Measurements from ENCODE around the gene CSK.

CSK gene

DNA sequence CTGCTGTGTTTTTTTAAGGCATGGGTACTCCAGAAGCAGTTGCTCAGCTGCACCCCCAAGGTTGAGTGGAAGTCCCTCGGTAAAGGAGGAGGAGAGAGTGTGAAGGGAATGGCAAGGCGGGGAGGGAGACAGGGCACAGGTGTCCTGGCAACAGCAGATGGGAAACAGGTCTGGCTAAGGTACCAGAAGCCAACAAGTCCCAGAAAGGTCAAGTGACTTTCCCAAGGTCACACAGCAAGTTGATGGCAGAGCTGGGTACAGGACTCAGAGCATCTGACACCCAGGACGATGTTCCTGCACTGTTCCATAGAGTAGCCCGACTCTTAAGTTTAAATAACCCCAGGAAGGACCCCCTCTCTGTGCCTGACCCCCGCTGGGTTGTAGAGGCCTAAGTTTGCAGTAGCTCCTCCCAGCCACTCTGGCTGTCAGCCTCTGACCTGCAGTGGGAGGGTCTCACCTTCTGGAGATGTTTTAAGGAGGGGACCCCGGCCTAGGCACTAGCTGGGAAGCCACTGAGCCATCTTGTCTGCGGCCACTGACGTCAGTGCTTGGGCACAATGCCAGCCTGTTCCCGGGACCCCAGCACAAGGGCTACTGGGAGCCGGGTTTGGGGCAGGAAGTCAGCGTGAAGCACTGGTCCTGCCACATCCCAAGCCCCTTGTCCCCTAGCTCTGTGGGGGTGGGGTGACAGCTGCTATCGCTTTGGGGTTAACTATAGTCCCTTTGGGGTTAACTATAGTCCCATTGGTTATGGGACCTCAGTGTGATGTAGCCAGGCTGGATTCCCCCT is 10.5 kb downstream of the CSK start:
- TF ChIP-seq Cebpa-rat (IDR thresholded peaks at IDR 0.05): no peak
- H4K20me1 ChIP-seq: peaks cover 69 to 97% (median 93%) of the 10 kb centered on the region in 11 experiments
- peak overlapping the region; percentile 17 to 100 (median 60); a peak in 20 of 22 replicates for H3K27ac ChIP-seq
- H3K36me3 ChIP-seq: peaks cover 14 to 64% (median 39%) of the 10 kb centered on the region in 11 experiments; a peak in 21 of 22 replicates
- peak overlapping the region; percentile 35 to 99 (median 83); a peak in 21 of 22 replicates for H3K9ac ChIP-seq
- peaks cover 78 to 96% (median 90%) of the 10 kb centered on the region in 10 experiments for H3K4me1 ChIP-seq
- H3K27me3 ChIP-seq: no peaks in the 10 kb centered on the region
- H3K4me2 ChIP-seq: peak overlapping the region; percentile 97 to 100 (median 100)
- no peaks in the 10 kb centered on the region for H3K9me3 ChIP-seq (replicated peaks in 1 of 11)
- H3K4me3 ChIP-seq: peak overlapping the region in 5 of 10 experiments; percentile 5 to 52 (median 11); a peak in 5 of 20 replicates

GRCh38 chr15:74793135-74794028 is 11.5 kb downstream of the CSK start:
- peak overlapping the region; percentile 17 to 100 (median 60); a peak in 18 of 22 replicates for H3K27ac ChIP-seq
- TF ChIP-seq Cebpa-rat (IDR thresholded peaks at IDR 0.05): no peak
- peak overlapping the region; percentile 35 to 99 (median 83); a peak in 19 of 22 replicates for H3K9ac ChIP-seq

GRCh38 chr15:74794248-74794969 is 12.5 kb downstream of the CSK start:
- Histone ChIP-seq H4K20me1 (peaks cover 89 to 99% (median 97%) of the 10 kb centered on the region in 11 experiments), H3K9me3 (replicated peaks in 1 of 11) (no peaks in the 10 kb centered on the region), H3K4me1 (peaks cover 80 to 97% (median 91%) of the 10 kb centered on the region in 10 experiments), H3K4me2 (peak overlapping the region; percentile 11 to 84 (median 35); a peak in 17 of 22 replicates), H3K27ac (peak overlapping the region in 5 of 11 experiments; percentile 2 to 36 (median 13); a peak in 3 of 22 replicates), H3K27me3 (no peaks in the 10 kb centered on the region), H3K4me3 (no peak overlapping the region), H3K36me3 (peaks cover 32 to 80% (median 56%) of the 10 kb centered on the region in 11 experiments), H3K9ac (peak overlapping the region in 9 of 11 experiments; percentile 23 to 52 (median 36); a peak in 10 of 22 replicates)
- TF ChIP-seq Cebpa-rat (IDR thresholded peaks at IDR 0.05): no peak

More at GRCh38 chr15:74793135-74794028, 11.5 kb downstream of the CSK start:
- Histone ChIP-seq H3K4me2 (peak overlapping the region; percentile 97 to 100 (median 100)), H3K27me3 (no peaks in the 10 kb centered on the region), H3K4me3 (no peak overlapping the region; a peak in 1 of 20 replicates), H3K9me3 (replicated peaks in 1 of 11) (no peaks in the 10 kb centered on the region), H3K36me3 (peaks cover 22 to 73% (median 46%) of the 10 kb centered on the region in 11 experiments), H4K20me1 (peaks cover 79 to 99% (median 97%) of the 10 kb centered on the region in 11 experiments), H3K4me1 (peaks cover 80 to 97% (median 91%) of the 10 kb centered on the region in 10 experiments)

DNA sequence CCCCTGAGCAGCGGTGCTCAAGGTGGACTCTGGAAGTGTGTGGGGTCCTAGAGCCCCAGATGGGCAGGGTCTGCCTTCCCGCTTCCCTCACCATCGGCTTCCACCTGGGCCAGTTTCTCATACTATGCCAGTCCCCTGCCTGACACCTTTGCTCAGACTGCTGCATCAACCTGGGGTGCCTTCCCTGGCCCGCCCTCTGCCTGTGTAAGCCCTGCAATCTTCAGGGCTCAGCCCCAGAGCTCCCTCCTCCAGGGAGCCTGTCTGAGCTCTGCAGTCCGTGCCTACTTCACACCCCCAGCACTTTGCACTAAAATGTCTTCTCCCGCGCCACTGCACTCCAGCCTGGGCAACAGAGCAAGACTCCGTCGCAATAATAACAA is 13.1 kb downstream of the CSK start:
- peak overlapping the region in 9 of 11 experiments; percentile 23 to 52 (median 36); a peak in 11 of 22 replicates for H3K9ac ChIP-seq
- H3K27ac ChIP-seq: peak overlapping the region in 5 of 11 experiments; percentile 2 to 36 (median 6); a peak in 3 of 22 replicates
- no peaks in the 10 kb centered on the region for H3K27me3 ChIP-seq
- H3K36me3 ChIP-seq: peaks cover 37 to 81% (median 62%) of the 10 kb centered on the region in 11 experiments
- no peaks in the 10 kb centered on the region for H3K9me3 ChIP-seq (replicated peaks in 1 of 11)
- H3K4me3 ChIP-seq: no peak overlapping the region
- peaks cover 80 to 97% (median 91%) of the 10 kb centered on the region in 10 experiments for H3K4me1 ChIP-seq
- no peak for TF ChIP-seq Cebpa-rat (IDR thresholded peaks at IDR 0.05)
- peak overlapping the region; percentile 11 to 84 (median 35); a peak in 16 of 22 replicates for H3K4me2 ChIP-seq
- peaks cover 95 to 100% (median 97%) of the 10 kb centered on the region in 11 experiments for H4K20me1 ChIP-seq

- no peaks in the 10 kb centered on the region for H3K9me3 ChIP-seq (replicated peaks in 1 of 11)
- no peaks in the 10 kb centered on the region for H3K27me3 ChIP-seq
- H3K36me3 ChIP-seq: peaks cover 46 to 90% (median 73%) of the 10 kb centered on the region in 11 experiments
- peaks cover 70 to 96% (median 84%) of the 10 kb centered on the region in 10 experiments for H3K4me1 ChIP-seq
- peaks cover 96 to 100% (median 97%) of the 10 kb centered on the region in 11 experiments for H4K20me1 ChIP-seq
- H3K4me3 ChIP-seq: no peak overlapping the region
- H3K27ac ChIP-seq: no peak overlapping the region
- H3K9ac ChIP-seq: peak overlapping the region in 2 of 11 experiments; percentile 51 to 71; a peak in 3 of 22 replicates
- TF ChIP-seq Cebpa-rat (IDR thresholded peaks at IDR 0.05): no peak
- H3K4me2 ChIP-seq: peak overlapping the region in 3 of 11 experiments; percentile 47 to 84 (median 73); a peak in 5 of 22 replicates
Measured at GRCh38 chr15:74795966-74796625, 14.2 kb downstream of the CSK start.

DNA sequence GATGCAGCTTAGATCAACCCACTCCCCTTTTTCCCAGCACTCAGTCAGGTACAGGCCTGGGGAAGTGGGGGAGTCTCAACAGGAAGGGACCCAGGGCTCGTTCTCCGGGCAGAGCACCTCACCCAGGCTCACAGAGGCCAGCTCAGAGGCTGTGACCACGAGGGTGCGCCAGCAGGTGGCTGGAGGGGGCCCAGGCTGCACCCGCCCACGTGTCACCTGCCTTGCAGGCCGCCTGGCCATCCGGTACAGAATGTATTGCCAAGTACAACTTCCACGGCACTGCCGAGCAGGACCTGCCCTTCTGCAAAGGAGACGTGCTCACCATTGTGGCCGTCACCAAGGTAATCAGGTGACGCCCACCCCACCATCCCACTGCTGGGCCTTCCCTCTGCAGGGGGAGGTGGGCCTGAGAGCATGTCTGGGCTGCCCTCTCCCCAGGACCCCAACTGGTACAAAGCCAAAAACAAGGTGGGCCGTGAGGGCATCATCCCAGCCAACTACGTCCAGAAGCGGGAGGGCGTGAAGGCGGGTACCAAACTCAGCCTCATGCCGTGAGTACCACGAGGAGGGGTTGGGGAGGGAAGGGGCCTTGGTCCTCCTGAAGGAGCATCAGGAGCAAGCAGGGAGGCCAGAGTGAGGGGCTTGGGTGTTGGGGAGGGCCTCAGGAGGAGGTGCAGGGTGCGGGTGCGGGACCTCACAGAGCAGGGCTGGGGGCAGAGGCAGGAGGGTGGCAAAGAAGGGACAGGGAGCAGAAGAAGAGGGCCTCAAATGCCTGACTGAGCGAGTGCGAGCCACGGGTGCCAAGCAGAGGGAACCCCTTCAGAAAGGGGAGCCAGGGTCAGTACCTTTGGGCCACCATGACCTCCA is 16.7 kb downstream of the CSK start:
- Histone ChIP-seq H3K27me3 (no peaks in the 10 kb centered on the region), H3K9me3 (replicated peaks in 1 of 11) (no peaks in the 10 kb centered on the region), H3K36me3 (peaks cover 71 to 92% (median 83%) of the 10 kb centered on the region in 11 experiments), H3K4me1 (peaks cover 45 to 71% (median 59%) of the 10 kb centered on the region in 10 experiments), H3K27ac (peak overlapping the region in 8 of 11 experiments; percentile 3 to 36 (median 30); a peak in 10 of 22 replicates), H3K4me2 (peak overlapping the region; percentile 39 to 92 (median 58); a peak in 20 of 22 replicates), H4K20me1 (peaks cover 74 to 100% (median 97%) of the 10 kb centered on the region in 11 experiments), H3K4me3 (no peak overlapping the region), H3K9ac (peak overlapping the region in 8 of 11 experiments; percentile 5 to 71 (median 32); a peak in 10 of 22 replicates)
- TF ChIP-seq Cebpa-rat (IDR thresholded peaks at IDR 0.05): no peak
